WTC11 (cell line): ENCODE measurements around the gene CDCP1.

Experiments
- CREB1 ChIP-seq: sonication (generic); formaldehyde crosslinking; IDR thresholded peaks from 2 replicates; pipeline ENCODE4 v1.8.0; 2023; ENCODE audit warnings: mild to moderate bottlenecking, missing genetic modification reagents
- TF ChIP-seq, protein P1 (sequence below): fragments of 250-450 bp; sonication (Bioruptor Pico); IDR thresholded peaks from 2 replicates; pipeline ENCODE4 v1.9.0; 2021; ENCODE audit warnings: moderate library complexity, mild to moderate bottlenecking, inconsistent platforms, borderline replicate concordance

DNA sequence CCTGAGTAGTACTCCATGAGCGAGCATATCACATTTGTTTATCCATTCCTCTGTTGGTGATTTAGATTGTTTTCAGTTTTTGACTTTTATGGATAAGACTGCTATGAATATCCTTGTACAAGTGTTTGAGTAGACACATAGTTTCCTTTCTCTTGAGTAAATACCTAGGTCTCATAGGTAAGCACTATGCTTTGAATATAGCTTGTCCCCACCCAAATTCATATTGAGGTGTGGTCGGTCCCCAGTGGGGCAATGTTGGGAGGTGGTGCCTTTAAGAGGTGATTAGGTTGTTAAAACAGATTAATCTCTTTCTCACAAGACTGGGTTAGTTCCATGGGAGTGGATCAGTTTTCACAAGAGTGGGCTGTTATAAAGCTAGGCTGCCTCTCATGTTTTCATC is 42.8 kb downstream of the CDCP1 start:
- TF ChIP-seq, protein P1, sequence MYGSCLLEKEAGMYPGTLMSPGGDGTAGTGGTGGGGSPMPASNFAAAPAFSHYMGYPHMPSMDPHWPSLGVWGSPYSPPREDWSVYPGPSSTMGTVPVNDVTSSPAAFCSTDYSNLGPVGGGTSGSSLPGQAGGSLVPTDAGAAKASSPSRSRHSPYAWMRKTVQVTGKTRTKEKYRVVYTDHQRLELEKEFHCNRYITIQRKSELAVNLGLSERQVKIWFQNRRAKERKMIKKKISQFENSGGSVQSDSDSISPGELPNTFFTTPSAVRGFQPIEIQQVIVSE, result no peak
- no peak for TF ChIP-seq CREB1
